Hepatocyte (in vitro differentiated cells): ENCODE measurements around the gene MRPS31.

Experiments used
- CTCF ChIP-seq: fragments of 200-600 bp; sonication (generic); IDR thresholded peaks from 2 replicates; pipeline ENCODE4 v1.5.1; 2016; ENCODE audit warnings: antibody characterized with exemption, mild to moderate bottlenecking; ENCODE audit not compliant: poor library complexity
- EZH2 ChIP-seq: fragments of 200-600 bp; sonication (generic); IDR thresholded peaks from 2 replicates; pipeline ENCODE4 v1.6.1; 2016; ENCODE audit warnings: antibody characterized with exemption, mild to moderate bottlenecking, borderline replicate concordance

GRCh38 chr13:40769970-40770369, 1.0 kb downstream of the MRPS31 start:
- TF ChIP-seq CTCF (no peak), EZH2 (no peak)
